Peyer's patch (tissue), 4 donors: ENCODE measurements around the gene MINDY4.

Experiments used
- POLR2A ChIP-seq, 2 donors: fragments of 450-650 bp; IDR thresholded peaks; one replicate each; pipeline ENCODE4 v1.5.1; 2017; ENCODE audit warnings: antibody characterized with exemption in 2 of 2, mild to moderate bottlenecking in 2 of 2, moderate library complexity in 2 of 2
- TF ChIP-seq, protein P1 (sequence below), 6 experiments: fragments of 450-650 bp in 4 of 6; fragments of 200-600 bp in 2 of 6; sonication (generic) in 1 of 6; IDR thresholded peaks; one replicate each; pipeline ENCODE4 v1.5.1; 2017 to 2019; ENCODE audit warnings: antibody characterized with exemption in 6 of 6, mild to moderate bottlenecking in 3 of 6, moderate library complexity in 1 of 6

DNA sequence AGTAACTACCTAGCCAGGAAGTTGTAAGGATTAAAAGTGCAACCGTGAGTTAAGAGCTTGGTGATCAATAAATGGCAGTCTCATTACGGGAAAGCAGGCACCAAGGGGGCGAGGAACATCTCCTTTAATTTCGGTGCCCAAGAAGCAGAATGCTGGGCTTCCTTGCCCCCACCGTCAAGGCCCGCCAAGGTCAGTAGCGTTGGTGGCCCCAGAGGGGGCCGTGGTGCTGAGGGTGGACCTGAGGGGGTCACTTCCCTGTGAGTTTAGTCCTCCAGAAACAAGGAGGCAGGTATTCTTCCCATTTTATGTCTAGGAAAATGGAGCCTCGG, 408 bp upstream of the MINDY4 start:
- TF ChIP-seq, protein P1, sequence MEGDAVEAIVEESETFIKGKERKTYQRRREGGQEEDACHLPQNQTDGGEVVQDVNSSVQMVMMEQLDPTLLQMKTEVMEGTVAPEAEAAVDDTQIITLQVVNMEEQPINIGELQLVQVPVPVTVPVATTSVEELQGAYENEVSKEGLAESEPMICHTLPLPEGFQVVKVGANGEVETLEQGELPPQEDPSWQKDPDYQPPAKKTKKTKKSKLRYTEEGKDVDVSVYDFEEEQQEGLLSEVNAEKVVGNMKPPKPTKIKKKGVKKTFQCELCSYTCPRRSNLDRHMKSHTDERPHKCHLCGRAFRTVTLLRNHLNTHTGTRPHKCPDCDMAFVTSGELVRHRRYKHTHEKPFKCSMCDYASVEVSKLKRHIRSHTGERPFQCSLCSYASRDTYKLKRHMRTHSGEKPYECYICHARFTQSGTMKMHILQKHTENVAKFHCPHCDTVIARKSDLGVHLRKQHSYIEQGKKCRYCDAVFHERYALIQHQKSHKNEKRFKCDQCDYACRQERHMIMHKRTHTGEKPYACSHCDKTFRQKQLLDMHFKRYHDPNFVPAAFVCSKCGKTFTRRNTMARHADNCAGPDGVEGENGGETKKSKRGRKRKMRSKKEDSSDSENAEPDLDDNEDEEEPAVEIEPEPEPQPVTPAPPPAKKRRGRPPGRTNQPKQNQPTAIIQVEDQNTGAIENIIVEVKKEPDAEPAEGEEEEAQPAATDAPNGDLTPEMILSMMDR (IDR thresholded peaks at IDR 0.05), result no peak
- no peak for TF ChIP-seq POLR2A (IDR thresholded peaks at IDR 0.05)
